T follicular helper cell (primary cell): Measurements from ENCODE around the gene CISTR.
"Not testable (repeated sequence)": the region's sequence is repeated elsewhere in the genome, so short reads cannot be mapped to it uniquely, and the experiment has no call there.

Experiments
- DNase-seq: peaks from one replicate; pipeline ENCODE4 v3.0.0-alpha.2; 2020; ENCODE audit warnings: low read depth

Gene CISTR

DNA sequence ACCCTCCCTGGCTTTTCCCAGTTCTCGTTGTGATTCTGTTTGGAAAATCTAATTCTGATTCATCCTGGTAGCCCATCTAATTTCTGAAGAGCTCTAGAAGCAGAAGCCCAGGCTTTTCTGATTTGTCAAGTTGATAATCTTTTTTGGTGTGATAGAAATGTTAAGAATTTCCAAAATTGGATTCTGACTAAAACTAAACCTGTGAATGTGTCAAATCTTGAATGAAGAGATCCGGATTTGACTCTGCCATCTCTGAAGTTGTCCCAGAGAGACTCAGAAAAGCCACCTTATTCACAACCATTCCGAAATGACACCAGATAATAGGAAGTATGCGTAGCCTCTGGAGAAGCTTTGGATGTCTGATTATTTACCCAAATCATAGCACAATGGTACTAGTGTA is 12.8 kb upstream of the CISTR start:
- no peak for DNase-seq

DNA sequence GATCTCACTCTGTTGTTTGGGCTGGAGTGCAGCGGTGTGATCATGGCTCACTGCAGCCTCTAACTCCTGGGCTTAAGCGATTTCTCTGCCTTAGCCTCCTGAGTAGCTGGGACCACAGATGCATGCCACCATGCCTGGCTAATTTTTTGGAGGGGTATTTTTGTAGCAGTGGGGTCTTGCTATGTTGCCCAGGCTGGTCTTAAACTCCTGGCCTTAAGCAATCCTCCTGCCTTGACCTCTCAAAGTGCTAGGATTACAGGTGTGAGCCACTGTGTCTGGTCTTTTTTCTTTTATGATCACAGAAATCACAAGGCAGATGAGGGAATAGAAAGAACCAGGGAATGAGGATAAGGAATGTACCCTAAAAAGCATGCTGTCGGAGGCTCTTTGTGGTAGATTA is 11.0 kb upstream of the CISTR start:
- DNase-seq: not testable (repeated sequence)

DNA sequence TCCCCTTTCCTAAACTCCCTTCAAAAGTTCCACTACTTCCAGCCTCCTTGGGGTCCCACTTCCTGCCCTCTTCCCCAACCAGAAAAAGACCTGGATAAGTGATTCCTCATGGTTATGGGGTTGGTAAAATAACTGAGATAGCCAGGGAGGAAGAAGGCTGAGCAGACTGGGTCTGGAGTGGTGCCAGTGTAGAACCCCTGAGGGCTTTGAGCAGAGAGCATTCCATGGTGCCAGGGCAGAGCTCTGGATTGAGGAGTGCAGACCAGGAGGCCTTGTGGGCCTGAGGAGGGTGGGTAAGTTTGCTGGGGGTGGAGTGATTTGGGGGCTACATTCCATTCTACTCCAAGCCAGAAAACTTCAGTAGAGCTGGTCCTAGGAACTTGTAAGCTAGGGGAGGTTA is 9.5 kb upstream of the CISTR start:
- no peak for DNase-seq

DNA sequence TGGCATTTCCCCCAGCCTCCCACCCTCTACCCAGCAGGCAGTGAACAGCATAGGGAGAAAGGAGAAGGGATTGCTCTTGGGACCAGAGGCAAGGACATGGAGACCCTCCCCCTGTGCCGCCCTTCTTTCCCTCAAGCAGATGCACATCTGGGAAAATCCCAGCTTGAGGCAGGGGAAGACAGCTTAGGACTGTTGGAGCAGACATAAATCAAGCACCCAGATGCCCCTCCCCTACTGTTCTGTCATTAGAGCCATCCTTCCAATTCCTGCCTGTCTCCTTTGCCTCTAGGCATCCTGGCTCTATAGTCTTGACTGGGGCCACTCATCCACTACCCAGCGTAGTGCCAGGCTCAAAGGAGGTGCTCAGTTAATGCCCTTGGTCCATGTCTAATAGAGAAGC is 7.5 kb upstream of the CISTR start:
- no peak for DNase-seq

DNA sequence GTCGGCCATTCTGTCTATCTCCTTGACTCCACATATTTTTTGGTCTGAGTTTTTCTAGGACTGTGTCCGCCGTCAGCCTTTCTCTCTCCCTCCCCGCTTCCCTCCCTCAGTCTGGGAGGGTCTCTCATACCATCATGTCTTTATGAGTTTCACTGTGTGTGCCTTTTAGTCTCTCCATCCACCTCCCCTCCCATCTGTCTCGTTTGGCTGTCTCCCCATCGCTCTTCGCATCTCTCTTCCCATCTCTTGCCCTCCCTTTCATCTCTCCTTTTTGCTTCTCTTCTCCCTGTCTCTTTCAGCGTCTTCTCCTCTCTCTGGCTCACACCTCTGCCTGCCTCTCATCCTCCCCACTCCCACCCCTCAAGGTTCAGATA is 6.9 kb upstream of the CISTR start:
- DNase-seq: no peak

DNA sequence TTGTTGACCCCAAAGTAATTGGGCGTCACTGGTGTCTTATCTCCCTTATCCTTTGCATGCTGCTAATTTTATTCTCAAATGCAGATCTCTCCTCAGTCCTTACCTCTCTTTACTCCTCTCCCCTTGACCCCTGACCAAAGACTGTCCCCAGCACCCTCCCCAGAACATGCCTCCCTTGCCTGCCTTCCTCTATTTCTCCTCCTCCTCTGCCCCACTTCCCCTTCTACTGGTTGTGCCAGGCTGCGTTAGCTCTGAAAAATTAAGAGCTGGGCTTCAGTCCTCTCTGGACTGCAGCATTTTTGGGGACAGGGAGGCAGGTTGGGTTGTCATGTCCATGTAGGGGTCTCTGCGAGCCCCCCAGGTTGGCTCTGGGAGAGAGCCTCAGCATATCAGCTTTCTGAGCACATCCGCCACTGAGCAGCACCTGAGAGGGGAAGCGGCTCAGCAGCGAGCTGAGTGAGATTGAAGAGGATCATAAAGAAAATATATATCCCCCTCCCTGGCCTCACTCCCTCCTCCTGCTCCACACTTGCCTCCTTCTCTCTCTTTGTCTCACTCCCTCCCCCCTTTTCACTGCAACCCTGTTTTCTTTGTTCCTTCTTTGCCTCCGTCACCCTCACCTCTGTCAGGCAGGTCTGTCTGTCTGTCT is 6.4 kb upstream of the CISTR start:
- no peak for DNase-seq

DNA sequence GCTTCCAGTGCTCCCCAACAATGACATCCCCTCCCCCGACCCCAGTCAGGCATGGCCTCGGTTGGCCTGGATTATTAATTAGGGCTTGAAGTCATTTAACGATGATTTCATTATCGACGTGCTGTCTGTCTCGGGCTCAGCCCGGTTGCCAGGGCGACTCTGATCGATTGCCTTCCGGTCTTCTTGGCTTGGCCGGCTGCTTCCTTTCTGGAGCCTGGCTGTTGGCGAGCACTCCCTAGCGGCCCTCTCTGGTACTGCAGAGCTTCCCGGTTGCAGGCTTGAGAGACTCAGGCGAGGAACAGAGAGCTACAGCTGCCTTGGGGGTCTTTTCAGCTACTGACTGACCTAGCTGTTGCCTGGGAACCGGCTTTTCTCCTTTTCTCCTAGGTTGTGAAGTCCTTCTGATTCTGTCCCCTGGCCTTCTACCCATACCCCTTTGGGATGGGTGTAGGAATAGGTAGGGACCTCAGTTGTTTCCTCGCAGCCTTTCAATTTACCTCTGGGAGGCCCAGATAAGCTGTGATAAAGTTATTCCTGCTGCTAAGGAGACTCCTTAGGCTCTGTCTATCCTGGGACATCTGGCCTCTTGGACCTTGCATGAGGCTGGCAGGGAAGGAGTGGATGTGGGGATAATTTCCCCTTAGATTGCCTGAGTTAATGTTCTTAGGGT is 5.5 kb upstream of the CISTR start:
- peak; percentile 69 for DNase-seq

DNA sequence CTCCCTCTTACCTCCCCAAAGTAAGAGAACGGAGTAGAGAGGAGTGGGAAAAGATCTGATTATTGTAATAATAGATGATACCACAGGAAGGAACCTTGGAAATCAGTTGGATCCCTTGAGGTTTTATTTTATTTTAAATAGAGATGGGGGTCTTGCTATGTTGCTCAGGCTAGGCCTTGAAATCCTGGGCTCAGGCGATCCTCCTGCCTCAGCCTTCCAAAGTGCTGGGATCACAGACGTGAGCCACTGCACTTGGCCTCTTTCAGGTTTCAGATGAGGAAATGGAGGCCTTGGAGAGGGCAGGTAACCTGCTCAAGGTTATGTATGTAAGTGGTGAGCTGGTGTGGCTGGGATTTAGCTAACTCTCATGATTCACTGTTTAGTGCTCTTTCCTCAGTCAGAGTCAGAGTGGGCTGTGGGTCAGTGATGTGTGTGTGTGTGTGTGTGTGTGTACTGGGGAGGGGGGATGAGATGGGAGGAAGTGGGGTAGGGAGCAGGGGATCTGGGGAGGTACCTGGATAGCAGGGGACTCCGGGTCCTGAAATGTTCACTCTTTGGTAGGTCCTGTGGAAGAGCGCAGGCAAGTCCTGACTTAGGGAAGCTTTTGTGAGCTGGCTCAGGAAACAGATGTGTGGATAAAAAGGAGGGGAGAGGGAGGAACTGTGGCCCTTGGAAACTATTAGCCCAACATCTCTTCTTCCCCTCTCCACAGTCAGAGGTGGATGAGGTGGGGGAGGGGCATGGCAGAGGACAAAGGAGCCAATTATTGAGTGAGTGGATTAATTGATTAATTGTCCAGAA is 4.7 kb upstream of the CISTR start:
- DNase-seq: no peak

DNA sequence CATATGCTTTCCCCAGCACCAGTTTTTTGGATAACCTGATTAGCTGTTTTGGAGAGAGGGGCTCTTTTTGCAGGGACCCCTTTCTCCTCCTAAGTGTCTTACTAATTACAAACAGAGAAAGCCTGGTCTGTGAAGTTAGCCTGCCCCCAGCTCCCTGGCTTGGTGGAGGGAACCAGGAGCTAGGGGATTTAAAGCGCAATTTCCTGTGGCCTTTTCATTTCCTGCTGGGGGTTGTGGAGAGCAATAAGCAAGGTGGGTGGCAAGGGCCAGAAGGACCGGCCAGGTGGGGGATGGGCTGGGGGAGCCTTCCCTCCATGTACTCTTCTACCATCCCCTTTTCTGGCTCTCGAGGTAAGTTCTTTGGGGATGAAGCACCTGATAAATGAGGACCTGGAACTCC is 4.1 kb upstream of the CISTR start:
- no peak for DNase-seq

DNA sequence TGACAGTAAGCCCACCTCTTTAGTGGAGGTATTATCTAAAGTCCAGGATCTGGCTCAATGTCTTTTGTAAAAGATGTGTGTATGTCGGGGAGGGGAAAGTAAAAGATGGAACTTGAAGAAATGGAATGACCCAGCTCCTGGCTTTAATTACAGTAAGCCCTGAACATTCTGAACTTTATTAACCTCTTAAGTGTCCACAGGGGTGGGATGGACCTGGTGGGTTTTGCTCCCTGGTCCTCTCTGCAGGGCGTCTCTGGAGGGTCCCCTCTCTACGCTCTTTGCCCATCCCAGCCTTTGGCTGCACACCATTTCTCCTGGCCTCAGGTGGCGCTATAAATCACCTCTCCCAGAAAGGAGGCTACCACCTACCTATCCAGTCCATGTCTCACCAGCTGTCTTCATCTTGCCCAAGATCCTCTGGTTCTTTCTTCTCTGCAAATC is 3.7 kb upstream of the CISTR start:
- DNase-seq: no peak

DNA sequence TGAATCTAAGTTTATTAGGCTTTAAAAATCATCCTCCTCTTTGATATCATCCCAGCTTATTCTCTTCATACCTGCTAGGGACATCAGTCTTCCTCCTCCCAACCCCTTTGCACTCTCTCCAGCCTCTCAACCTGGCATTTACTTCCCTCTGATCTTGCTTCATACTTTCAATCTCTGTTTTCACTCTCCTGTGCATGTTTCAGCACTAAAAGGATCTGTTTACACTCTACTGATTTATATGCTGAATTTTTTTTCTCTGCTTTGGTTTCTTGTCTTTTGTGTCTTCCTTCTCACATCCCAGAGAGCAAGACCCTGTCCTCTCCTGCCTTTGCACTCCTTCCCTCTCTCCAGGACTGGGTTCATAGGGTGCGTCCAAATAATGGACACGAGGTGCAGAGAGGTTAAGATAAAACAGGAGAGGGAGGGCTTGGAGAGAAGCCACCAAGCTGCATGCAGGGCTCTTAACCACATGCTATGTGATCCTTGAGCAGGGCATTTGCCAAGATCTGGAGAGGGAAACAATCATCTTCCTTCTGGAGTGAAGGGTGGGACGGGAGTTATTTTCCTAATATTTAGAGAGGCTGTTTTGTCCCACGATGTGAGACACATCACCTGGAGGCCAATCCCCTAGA is 3.0 kb upstream of the CISTR start:
- no peak for DNase-seq

DNA sequence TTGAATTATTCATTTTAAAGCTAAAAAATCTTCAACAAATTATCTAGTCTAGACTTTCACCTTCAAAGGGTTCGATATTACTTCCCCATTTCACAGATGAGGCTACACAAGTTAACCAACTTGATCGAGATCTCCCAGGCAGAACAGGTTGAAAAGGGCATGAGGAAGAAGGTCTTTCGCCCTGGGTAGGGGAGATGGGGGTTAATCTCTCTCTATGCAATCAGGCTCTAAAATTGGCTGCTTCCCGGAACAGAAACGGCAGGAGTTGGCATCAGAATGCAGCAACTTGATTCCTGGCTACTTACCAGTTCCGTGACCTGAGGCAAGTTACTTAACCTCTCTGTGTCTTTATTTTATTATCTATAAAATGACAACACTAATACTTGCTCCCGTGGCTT is 2.4 kb upstream of the CISTR start:
- no peak for DNase-seq

DNA sequence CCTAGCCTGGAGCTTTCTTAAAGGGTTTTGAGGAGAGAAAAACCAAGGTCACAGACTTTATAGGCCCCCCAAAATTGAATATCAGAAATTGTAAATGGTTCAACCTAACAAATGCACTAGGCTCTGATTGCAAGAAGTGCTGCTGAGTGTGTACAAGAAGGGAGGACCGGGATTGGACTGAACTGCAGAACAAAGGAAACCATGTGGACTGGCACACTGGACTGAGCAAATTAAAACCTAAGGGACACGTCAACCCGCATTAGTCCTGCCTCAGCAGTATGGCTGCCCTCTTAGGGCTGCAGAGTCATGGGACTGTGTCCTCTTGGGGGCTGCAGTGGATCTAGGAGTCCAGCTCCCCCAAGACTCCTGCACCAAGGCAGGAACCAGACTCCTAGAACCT is 842 bp upstream of the CISTR start:
- DNase-seq: no peak

DNA sequence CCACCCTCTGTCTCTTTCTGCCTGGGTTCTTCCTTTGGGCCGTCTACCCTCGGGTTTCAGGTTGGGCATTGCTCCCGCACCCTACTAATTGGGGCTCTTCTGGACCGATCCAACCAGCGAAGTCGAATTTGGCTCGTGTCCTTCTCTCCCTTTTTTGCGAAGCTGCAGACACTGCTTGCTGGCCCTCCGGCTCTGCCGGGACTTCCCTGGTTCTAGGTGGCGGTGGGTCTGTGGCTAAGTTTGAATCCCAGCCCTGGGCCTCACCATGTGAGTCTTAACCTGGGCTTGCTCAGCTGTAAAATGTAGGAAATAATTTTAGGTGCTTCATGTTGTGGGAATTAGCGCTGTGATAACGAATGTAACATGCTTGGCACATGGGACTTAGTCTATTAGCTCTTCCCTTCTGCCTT is 418 bp upstream of the CISTR start:
- DNase-seq: no peak

DNA sequence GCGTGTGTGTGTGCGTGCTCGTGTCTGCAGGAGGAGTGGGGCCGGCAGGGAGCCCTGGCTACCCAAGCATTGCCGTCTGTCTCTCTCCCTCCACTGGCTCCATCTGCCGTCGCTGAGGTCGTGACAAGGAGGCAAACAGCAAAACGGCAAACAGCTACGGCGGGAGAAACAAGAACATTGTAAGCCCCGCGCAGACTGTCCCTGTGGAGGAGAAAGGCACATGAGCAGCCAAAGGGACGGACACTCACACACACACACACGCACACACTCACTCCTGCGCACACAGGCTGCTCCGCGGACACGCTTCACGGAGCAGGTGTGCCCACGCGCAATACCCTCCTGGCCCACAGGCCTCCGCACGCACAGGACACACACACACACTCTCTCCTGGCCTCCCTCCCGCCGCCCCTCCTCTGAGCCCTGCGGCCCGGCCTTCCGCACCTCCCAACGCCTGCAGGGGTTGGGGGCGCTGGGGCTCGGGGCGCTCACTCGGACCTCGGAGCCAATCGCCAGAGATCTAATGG is 905 bp downstream of the CISTR start:
- DNase-seq: no peak

DNA sequence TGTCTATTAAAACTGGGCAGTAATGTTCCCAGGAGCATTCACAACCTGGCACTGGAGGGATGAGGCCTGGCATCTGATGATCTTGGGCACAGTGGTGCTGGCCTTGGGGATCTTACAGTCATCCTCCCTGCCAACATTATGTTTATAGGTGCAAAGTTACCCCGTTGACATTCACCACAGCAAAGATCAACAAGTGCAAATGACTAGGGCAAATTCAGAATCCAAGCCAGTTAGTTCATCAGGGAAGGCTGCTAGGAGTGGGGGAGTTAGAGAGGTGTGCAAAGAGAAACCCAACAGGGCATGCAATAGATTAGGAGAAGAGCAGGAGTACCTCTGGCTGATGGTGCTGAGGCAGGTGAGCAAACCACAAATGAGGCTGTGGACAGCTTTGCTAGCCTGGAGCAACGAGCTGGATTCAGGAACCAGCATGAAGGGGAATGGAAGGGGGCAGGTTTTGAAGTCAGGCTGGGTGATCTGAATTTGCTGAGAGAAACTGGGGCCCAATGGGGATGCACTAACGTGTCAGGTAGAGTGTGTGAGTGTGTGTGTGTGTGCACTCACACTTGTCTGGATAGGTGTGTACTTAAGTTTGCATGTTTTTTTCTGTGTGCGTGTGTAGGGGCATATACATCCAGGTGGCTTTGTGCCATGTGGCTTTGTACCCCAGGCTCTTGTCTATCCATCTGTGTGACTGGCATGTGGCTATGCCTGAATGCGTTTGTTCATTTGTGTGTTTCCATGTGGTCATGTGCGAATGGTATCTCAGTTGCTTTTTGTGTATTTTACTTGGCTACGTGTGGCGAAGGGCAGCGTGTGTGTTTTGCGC is 1.6 kb downstream of the CISTR start:
- no peak for DNase-seq

DNA sequence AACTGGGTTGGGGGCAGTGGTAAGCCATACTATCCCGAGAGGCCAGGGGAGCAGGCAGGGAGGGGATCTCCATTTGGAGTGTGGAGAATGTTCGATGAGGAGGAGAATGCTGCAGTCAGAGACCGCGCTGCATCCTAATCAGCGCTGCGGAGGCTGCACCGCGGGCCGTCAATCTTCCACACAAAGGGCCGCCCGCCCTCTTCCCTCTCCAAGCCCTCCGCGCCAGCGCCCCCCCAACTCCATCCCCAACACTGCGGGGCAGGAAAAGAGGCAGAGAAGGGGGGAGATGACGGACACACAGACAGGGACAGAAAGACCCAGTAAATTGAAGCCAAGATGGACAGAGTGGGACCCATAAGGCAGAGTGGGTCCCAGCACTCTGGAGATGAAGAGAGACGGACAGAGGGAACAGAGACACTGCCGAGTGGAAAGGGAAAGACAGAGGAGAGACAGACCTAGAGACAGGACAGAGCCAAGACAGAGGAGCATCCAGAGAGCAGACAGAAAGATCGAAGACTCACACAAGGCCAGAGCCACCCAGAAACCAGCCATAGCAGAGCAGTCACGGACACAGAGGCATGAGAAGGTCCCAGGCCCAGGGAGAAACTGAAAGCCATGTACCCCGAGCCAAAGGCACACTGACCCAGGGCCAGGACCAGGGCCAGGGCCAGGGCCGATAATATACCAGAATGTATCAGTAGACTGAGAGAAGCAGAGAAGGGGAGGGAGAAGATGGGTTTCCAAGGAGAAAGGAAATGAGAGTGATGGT is 3.5 kb downstream of the CISTR start:
- DNase-seq: no peak

DNA sequence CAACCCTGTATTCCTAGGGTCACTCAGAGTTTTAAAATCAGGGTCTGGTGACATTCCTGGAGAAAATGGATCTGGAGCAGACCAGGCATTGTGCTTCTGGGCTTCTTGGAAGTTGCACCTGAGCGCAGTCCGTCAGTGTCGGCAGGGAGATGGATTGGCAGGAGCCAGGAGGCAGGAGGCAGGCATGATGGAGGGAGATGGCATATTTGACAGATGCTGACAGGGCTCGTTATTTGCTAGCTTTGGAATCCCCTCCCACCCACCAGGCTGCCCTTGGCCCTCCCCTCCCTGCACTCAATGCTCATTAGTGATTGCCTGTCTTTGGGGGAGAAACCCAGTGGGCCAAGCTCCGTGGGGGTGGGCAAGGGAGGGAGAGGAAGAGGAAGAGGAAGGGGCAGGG is 4.7 kb downstream of the CISTR start:
- DNase-seq: no peak

DNA sequence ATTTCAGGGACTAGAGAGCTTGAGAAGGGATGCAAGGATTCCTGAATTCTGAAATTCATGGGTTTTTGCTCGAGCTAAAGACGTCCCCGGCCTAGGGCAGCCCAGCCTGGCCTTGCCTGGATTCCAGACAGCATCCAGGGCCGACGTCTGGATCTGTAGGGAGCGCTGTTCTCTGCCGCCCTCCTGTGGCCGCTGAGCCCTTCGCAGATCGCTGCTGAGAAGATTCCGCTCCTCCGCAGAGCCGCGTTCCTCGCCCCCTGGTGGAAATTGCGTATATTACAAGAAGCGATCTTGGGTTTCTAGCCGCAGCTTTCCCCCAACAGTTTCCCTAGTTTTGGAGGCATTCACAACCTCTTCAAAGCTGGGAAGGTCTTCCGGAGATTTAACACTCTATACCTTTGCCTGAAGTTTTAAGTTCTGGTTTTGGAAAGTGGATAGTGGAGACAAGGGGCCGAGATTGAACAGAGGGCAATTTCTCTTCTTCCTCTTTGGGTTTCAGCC is 5.1 kb downstream of the CISTR start:
- peak; percentile 84 for DNase-seq

DNA sequence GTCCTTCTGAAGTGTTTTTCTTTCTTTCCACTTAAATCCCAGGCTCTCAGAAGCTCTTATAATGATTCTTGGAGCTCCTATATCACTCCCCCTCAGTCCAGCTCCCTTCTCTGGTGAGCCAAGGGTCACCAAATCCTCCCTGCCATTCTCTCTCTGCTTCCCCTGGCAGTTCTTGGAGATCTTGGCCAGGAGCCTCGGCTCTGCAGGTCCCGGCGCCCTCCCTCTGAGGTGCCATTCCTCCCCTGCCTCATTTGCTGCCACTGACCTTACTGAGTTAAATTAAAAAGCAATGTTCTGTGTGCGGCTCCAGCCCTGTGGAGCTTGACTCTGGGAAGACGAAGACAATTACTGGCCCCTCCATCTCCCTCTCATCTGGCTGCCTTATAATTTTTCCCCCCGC is 7.0 kb downstream of the CISTR start:
- DNase-seq: no peak

DNA sequence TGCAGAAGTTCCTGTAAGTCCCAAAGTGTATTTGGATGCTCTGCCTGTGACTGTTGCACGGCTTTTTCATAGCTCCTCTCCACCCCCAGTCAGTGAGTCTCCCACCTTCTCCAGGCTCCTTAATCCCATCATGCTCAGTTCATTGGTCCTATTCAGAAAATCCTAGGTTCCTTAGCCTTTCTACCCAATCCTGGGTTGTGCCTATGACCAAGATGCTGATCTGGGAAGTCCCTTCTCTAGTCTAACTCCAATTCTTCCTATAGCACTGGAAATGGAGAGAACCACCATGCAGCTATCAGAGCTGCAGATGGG is 7.7 kb downstream of the CISTR start:
- DNase-seq: no peak
